Measurements from ENCODE around the gene NMT2. TPM values are rescaled to one million over a fixed set of nuclear protein-coding genes. Genes with fewer than 3 reads are reported as not detected.

The NMT2 gene
- total and polyA plus RNA-seq, 4 donors = 9.6 to 19.1 (median 17.0) TPM

DNA sequence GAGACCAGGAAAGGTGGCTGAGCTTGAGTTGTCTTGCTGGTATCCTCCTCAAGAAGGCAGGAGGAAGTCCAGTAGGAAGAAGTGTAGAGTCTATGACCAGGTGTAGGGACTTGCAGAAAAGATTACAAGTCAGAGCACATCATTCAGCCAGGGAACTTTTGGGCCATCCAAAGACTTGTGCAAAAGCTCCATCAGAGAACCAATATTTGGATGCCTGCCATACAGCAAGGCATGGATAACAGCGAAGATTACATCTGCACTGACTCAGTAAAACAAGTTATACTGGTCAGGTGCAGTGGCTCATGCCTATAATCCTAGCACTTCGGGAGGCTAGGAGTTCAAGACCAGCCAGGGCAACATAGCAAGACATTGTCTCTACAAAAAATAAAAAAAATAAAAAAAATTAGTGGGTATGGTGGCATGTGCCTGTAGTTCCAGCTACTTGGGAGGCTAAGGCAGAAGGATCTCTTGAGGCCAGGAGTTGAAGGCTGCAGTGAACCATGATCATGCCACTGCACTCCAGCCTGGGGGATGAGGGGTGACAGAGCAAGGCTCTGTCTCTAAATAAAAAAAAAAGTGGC lies 13.2 kb upstream of the NMT2 start:
- WGBS = 88% methylated on average over 2 of the region's 2 CpGs
- H3K27ac ChIP-seq (ENCODE audit: low read depth in 1 of 2, low read length in 2 of 2) = no peak overlapping the region
- no peaks in the 10 kb centered on the region for H3K27me3 ChIP-seq (ENCODE audit: control insufficient read depth in 4 of 4, insufficient read depth in 4 of 4, low read length in 3 of 4)
- H3K4me3 ChIP-seq (ENCODE audit: low read depth in 1 of 3, low read length in 3 of 3) = no peak overlapping the region
- no peak overlapping the region for H3K9ac ChIP-seq (ENCODE audit: low read depth in 1 of 2, low read length in 2 of 2)
- H3K4me1 ChIP-seq (ENCODE audit: control insufficient read depth in 4 of 4, insufficient read depth in 4 of 4, low read length in 3 of 4) = peaks cover 0 to 9% (median 2%) of the 10 kb centered on the region in 4 donors
- no peak for DNase-seq (ENCODE audit: low spot score)
- no peaks in the 10 kb centered on the region for H3K36me3 ChIP-seq (ENCODE audit: control insufficient read depth in 4 of 4, insufficient read depth in 3 of 4, low read depth in 1 of 4, low read length in 3 of 4)
- no peaks in the 10 kb centered on the region for H3K9me3 ChIP-seq (ENCODE audit: control insufficient read depth in 4 of 4, low read length in 3 of 4)
- no peak for TF ChIP-seq CTCF (IDR thresholded peaks at IDR 0.05; ENCODE audit: low read depth, low read length, missing input control)
- TF ChIP-seq SP1 (IDR thresholded peaks at IDR 0.05) = no peak
- TF ChIP-seq, protein P1, sequence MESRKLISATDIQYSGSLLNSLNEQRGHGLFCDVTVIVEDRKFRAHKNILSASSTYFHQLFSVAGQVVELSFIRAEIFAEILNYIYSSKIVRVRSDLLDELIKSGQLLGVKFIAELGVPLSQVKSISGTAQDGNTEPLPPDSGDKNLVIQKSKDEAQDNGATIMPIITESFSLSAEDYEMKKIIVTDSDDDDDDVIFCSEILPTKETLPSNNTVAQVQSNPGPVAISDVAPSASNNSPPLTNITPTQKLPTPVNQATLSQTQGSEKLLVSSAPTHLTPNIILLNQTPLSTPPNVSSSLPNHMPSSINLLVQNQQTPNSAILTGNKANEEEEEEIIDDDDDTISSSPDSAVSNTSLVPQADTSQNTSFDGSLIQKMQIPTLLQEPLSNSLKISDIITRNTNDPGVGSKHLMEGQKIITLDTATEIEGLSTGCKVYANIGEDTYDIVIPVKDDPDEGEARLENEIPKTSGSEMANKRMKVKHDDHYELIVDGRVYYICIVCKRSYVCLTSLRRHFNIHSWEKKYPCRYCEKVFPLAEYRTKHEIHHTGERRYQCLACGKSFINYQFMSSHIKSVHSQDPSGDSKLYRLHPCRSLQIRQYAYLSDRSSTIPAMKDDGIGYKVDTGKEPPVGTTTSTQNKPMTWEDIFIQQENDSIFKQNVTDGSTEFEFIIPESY (IDR thresholded peaks at IDR 0.05) = no peak
- no peak for TF ChIP-seq FOXA2 (IDR thresholded peaks at IDR 0.05)
- no peak for TF ChIP-seq EGR1 (IDR thresholded peaks at IDR 0.05; ENCODE audit: low read depth in 2 of 2)
- no peak for TF ChIP-seq HNF4A (conservative IDR thresholded peaks at IDR 0.05)

DNA sequence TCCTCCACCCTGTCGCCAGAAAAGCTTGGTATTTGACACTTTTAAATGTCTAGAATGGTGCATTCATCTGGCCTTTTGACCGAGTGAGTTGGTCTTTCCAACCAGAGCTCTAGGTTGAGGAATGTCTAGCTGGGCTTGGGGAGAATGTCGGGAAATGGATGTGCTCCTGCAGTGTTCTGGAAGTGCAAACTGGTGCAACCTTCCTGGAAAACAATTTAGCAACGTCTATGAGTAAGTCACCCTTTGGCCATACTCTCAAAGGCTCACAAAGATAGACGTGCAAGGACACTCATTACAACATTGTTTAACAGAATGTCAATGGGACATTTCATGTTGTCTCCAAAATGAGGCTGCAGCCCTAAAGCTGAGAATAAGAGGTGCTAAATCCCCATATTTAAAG lies 12.2 kb upstream of the NMT2 start:
- Histone ChIP-seq H3K27me3 (ENCODE audit: control insufficient read depth in 4 of 4, insufficient read depth in 4 of 4, low read length in 3 of 4) (no peaks in the 10 kb centered on the region), H3K27ac (ENCODE audit: low read depth in 1 of 2, low read length in 2 of 2) (no peak overlapping the region), H3K9ac (ENCODE audit: low read depth in 1 of 2, low read length in 2 of 2) (no peak overlapping the region), H3K4me1 (ENCODE audit: control insufficient read depth in 4 of 4, insufficient read depth in 4 of 4, low read length in 3 of 4) (peaks cover 0 to 9% (median 4%) of the 10 kb centered on the region in 4 donors), H3K9me3 (ENCODE audit: control insufficient read depth in 4 of 4, low read length in 3 of 4) (no peaks in the 10 kb centered on the region), H3K4me3 (ENCODE audit: low read depth in 1 of 3, low read length in 3 of 3) (no peak overlapping the region), H3K36me3 (ENCODE audit: control insufficient read depth in 4 of 4, insufficient read depth in 3 of 4, low read depth in 1 of 4, low read length in 3 of 4) (no peaks in the 10 kb centered on the region)
- no peak for TF ChIP-seq TAF1 (conservative IDR thresholded peaks at IDR 0.05)
- TF ChIP-seq NR2F2 (IDR thresholded peaks at IDR 0.05) = no peak
- peak; percentile 82 to 85 for TF ChIP-seq HNF4A (conservative IDR thresholded peaks at IDR 0.05)
- TF ChIP-seq FOXA1 (IDR thresholded peaks at IDR 0.05) = peak; percentile 26
- peak; percentile 28 for TF ChIP-seq HNF4G (IDR thresholded peaks at IDR 0.05)
- TF ChIP-seq, protein P2, sequence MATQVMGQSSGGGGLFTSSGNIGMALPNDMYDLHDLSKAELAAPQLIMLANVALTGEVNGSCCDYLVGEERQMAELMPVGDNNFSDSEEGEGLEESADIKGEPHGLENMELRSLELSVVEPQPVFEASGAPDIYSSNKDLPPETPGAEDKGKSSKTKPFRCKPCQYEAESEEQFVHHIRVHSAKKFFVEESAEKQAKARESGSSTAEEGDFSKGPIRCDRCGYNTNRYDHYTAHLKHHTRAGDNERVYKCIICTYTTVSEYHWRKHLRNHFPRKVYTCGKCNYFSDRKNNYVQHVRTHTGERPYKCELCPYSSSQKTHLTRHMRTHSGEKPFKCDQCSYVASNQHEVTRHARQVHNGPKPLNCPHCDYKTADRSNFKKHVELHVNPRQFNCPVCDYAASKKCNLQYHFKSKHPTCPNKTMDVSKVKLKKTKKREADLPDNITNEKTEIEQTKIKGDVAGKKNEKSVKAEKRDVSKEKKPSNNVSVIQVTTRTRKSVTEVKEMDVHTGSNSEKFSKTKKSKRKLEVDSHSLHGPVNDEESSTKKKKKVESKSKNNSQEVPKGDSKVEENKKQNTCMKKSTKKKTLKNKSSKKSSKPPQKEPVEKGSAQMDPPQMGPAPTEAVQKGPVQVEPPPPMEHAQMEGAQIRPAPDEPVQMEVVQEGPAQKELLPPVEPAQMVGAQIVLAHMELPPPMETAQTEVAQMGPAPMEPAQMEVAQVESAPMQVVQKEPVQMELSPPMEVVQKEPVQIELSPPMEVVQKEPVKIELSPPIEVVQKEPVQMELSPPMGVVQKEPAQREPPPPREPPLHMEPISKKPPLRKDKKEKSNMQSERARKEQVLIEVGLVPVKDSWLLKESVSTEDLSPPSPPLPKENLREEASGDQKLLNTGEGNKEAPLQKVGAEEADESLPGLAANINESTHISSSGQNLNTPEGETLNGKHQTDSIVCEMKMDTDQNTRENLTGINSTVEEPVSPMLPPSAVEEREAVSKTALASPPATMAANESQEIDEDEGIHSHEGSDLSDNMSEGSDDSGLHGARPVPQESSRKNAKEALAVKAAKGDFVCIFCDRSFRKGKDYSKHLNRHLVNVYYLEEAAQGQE (IDR thresholded peaks at IDR 0.05) = peak; percentile 60
- TF ChIP-seq EGR1 (IDR thresholded peaks at IDR 0.05; ENCODE audit: low read depth in 2 of 2) = peak in 1 of 2 donors; percentile 83
- TF ChIP-seq YY1 (IDR thresholded peaks at IDR 0.05) = peak; percentile 87
- peak; percentile 84 to 87 for TF ChIP-seq RXRA (IDR thresholded peaks at IDR 0.05)
- TF ChIP-seq, protein P1 (IDR thresholded peaks at IDR 0.05) = peak; percentile 46
- TF ChIP-seq, protein P3, sequence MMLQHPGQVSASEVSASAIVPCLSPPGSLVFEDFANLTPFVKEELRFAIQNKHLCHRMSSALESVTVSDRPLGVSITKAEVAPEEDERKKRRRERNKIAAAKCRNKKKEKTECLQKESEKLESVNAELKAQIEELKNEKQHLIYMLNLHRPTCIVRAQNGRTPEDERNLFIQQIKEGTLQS (IDR thresholded peaks at IDR 0.05) = peak; percentile 82
- peak; percentile 90 for TF ChIP-seq SP1 (IDR thresholded peaks at IDR 0.05)
- TF ChIP-seq JUND (IDR thresholded peaks at IDR 0.05) = peak; percentile 79 to 81
- TF ChIP-seq FOXA2 (IDR thresholded peaks at IDR 0.05) = peak; percentile 33
- no peak for TF ChIP-seq CTCF (IDR thresholded peaks at IDR 0.05; ENCODE audit: low read depth, low read length, missing input control)
- no peak for TF ChIP-seq GABPA (IDR thresholded peaks at IDR 0.05 in 1 of 2, conservative IDR thresholded peaks at IDR 0.05 in 1 of 2)
- TF ChIP-seq, protein P4, sequence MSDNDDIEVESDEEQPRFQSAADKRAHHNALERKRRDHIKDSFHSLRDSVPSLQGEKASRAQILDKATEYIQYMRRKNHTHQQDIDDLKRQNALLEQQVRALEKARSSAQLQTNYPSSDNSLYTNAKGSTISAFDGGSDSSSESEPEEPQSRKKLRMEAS (IDR thresholded peaks at IDR 0.05) = peak; percentile 96
- TF ChIP-seq RAD21 (IDR thresholded peaks at IDR 0.05) = peak; percentile 12 to 13
- WGBS = 59% methylated on average over 5 of the region's 5 CpGs
- DNase-seq (ENCODE audit: low spot score) = no peak
